GM18519 (cell line): ENCODE data around the gene DENND1A.
"Not testable (repeated sequence)": the region's sequence is repeated elsewhere in the genome, so short reads cannot be mapped to it uniquely, and the experiment has no call there.

Source experiments
- ATAC-seq: cut with Tn5 transposase; IDR thresholded peaks from one replicate; pipeline ENCODE4 v1.9.1; 2021; ENCODE audit warnings: mild to moderate bottlenecking, moderate library complexity; ENCODE audit not compliant: unreplicated experiment, low FRiP score

The DENND1A gene

GRCh38 chr9:123407217-123407851 is 522.6 kb downstream of the DENND1A start:
- no peak for ATAC-seq

GRCh38 chr9:123406691-123407216 is 523.2 kb downstream of the DENND1A start:
- ATAC-seq = no peak

GRCh38 chr9:123406016-123406415 is 523.9 kb downstream of the DENND1A start:
- ATAC-seq = no peak

GRCh38 chr9:123402981-123403509 is 526.9 kb downstream of the DENND1A start:
- no peak for ATAC-seq

- no peak for ATAC-seq
Measured at GRCh38 chr9:123401879-123402513, 527.9 kb downstream of the DENND1A start.

GRCh38 chr9:123400926-123401503 is 528.9 kb downstream of the DENND1A start:
- no peak for ATAC-seq

- ATAC-seq = no peak
Measured at GRCh38 chr9:123399803-123400378, 530.0 kb downstream of the DENND1A start.

- ATAC-seq = not testable (repeated sequence)
Measured at GRCh38 chr9:123398938-123399337, 531.0 kb downstream of the DENND1A start.

GRCh38 chr9:123397975-123398374 is 532.0 kb downstream of the DENND1A start:
- no peak for ATAC-seq

GRCh38 chr9:123395689-123396511 is 534.0 kb downstream of the DENND1A start:
- ATAC-seq = no peak

- no peak for ATAC-seq
Measured at GRCh38 chr9:123395276-123395688, 534.6 kb downstream of the DENND1A start.

- ATAC-seq = no peak
Measured at GRCh38 chr9:123394291-123395235, 535.4 kb downstream of the DENND1A start.

GRCh38 chr9:123392802-123393201 is 537.1 kb downstream of the DENND1A start:
- ATAC-seq = no peak

GRCh38 chr9:123391946-123392345 is 538.0 kb downstream of the DENND1A start:
- ATAC-seq = no peak

- no peak for ATAC-seq
Measured at GRCh38 chr9:123391233-123391632, 538.7 kb downstream of the DENND1A start.

- ATAC-seq = no peak
Measured at GRCh38 chr9:123390337-123391135, 539.4 kb downstream of the DENND1A start.

- no peak for ATAC-seq
Measured at GRCh38 chr9:123389698-123390097, 540.2 kb downstream of the DENND1A start.

GRCh38 chr9:123389070-123389469 is 540.9 kb downstream of the DENND1A start:
- no peak for ATAC-seq
